Measurements from ENCODE around the gene TUBB6. TPM values are rescaled to one million over a fixed set of nuclear protein-coding genes. Genes with fewer than 3 reads are reported as not detected.

The TUBB6 gene
- total RNA-seq, 1 experiment from 2014 or later: 197 TPM

DNA sequence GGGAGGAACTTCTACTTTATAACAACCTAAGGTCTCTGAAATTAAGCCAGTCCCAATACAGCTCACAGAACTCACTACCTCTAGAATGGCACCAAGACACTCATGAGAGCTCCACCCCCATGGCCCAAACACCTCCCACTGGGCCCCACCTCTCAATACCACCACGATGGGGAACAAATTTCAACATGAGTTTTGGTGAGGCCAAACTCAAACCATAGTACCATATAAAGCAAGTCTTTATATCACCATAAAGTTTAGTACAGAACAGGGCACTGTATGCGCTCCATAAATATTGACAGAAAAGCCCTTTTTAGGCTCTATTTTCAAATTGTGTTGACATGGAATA lies 65.7 kb downstream of the TUBB6 start:
- H3K9me3 ChIP-seq (ENCODE audit: low read depth, low read length, poor library complexity, severe bottlenecking): no peaks in the 10 kb centered on the region
- CTCF ChIA-PET: no interaction called here
- H3K4me3 ChIP-seq (ENCODE audit: low read depth, low read length, poor library complexity, severe bottlenecking): no peak overlapping the region
- BruUV-seq (replicated peaks): no TSS peak
- H3K4me1 ChIP-seq (ENCODE audit: insufficient read depth, low read length, poor library complexity, severe bottlenecking): peaks cover 9% of the 10 kb centered on the region
- TF ChIP-seq, protein P1, sequence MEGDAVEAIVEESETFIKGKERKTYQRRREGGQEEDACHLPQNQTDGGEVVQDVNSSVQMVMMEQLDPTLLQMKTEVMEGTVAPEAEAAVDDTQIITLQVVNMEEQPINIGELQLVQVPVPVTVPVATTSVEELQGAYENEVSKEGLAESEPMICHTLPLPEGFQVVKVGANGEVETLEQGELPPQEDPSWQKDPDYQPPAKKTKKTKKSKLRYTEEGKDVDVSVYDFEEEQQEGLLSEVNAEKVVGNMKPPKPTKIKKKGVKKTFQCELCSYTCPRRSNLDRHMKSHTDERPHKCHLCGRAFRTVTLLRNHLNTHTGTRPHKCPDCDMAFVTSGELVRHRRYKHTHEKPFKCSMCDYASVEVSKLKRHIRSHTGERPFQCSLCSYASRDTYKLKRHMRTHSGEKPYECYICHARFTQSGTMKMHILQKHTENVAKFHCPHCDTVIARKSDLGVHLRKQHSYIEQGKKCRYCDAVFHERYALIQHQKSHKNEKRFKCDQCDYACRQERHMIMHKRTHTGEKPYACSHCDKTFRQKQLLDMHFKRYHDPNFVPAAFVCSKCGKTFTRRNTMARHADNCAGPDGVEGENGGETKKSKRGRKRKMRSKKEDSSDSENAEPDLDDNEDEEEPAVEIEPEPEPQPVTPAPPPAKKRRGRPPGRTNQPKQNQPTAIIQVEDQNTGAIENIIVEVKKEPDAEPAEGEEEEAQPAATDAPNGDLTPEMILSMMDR (conservative IDR thresholded peaks at IDR 0.05; ENCODE audit: low read depth, low read length): no peak
- TF ChIP-seq EZH2 (IDR thresholded peaks at IDR 0.05; ENCODE audit: borderline replicate concordance, low read depth, low read length, poor library complexity, severe bottlenecking): no peak
- intact Hi-C loops (cut with micrococcal nuclease; ENCODE audit: unreplicated experiment): no loop called here
- peaks cover 12% of the 10 kb centered on the region for H3K36me3 ChIP-seq (ENCODE audit: insufficient read depth, low read length, poor library complexity, severe bottlenecking)
- no peak overlapping the region for H3K27ac ChIP-seq (ENCODE audit: low read depth, low read length, poor library complexity, severe bottlenecking)
- no peaks in the 10 kb centered on the region for H3K27me3 ChIP-seq (replicated peaks; ENCODE audit: insufficient read depth, low read depth, low read length, poor library complexity)
- DNase-seq (ENCODE audit: low spot score): no peak
- POLR2A ChIA-PET (ENCODE audit: low non-redundant PET): no interaction called here

DNA sequence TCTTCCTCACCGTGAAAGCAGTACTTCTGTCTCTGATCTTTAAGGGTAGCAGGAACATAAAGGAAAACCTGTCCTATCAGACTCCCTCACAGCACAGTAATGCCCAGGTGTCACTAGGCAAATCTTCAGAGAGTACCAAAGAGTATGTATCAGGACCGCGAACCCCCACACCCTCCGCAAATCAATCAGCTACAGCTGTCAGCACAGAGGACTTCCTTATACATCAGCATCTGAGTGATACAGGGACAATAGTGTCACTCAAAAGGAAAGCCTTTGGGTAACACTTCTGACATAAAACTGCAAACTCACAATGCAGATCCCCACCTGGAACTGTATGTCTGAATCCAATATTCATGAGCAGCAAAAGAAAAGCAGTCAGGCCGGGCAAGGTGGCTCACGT lies 66.4 kb downstream of the TUBB6 start:
- no peak overlapping the region for H3K4me3 ChIP-seq (ENCODE audit: low read depth, low read length, poor library complexity, severe bottlenecking)
- peaks cover 8% of the 10 kb centered on the region for H3K36me3 ChIP-seq (ENCODE audit: insufficient read depth, low read length, poor library complexity, severe bottlenecking)
- intact Hi-C loops (cut with micrococcal nuclease; ENCODE audit: unreplicated experiment): no loop called here
- no peak overlapping the region for H3K27ac ChIP-seq (ENCODE audit: low read depth, low read length, poor library complexity, severe bottlenecking)
- H3K4me1 ChIP-seq (ENCODE audit: insufficient read depth, low read length, poor library complexity, severe bottlenecking): peaks cover 9% of the 10 kb centered on the region
- DNase-seq (ENCODE audit: low spot score): no peak
- ChIA-PET CTCF (no interaction called here), POLR2A (ENCODE audit: low non-redundant PET) (no interaction called here)
- TF ChIP-seq, protein P1 (conservative IDR thresholded peaks at IDR 0.05; ENCODE audit: low read depth, low read length): no peak
- no peak for TF ChIP-seq EZH2 (IDR thresholded peaks at IDR 0.05; ENCODE audit: borderline replicate concordance, low read depth, low read length, poor library complexity, severe bottlenecking)
- no peaks in the 10 kb centered on the region for H3K9me3 ChIP-seq (ENCODE audit: low read depth, low read length, poor library complexity, severe bottlenecking)
- no peaks in the 10 kb centered on the region for H3K27me3 ChIP-seq (replicated peaks; ENCODE audit: insufficient read depth, low read depth, low read length, poor library complexity)
- BruUV-seq (replicated peaks): no TSS peak

Other genes starting within 250 kb of the TUBB6 start
- not detected in 2 replicates for gene ANKRD62, start 214.4 kb upstream of the TUBB6 start, total RNA-seq (2021)
- gene CIDEA, start 53.9 kb upstream of the TUBB6 start, total RNA-seq (2021): not detected in 2 replicates
- gene AFG3L2, start 69.0 kb downstream of the TUBB6 start, total RNA-seq (2021): 63.7 and 72.7 TPM in 2 replicates
- gene PRELID3A, start 99.7 kb downstream of the TUBB6 start, total RNA-seq (2021): 11.3 and 12.9 TPM in 2 replicates

All from A673 (cell line).